GM13976 (cell line): ENCODE measurements around the gene SZT2.
A peak's percentile ranks its signal among the peaks of the same experiment; 100 is the strongest.
"Not testable (repeated sequence)": the region's sequence is repeated elsewhere in the genome, so short reads cannot be mapped to it uniquely, and the experiment has no call there.

Experiments
- DNase-seq: peaks from one replicate; pipeline ENCODE4 v3.0.0; 2012; ENCODE audit warnings: low spot score
- in situ Hi-C: fragments of 300-500 bp; cut with MboI; formaldehyde crosslinking; loops from one replicate; pipeline ENCODE4 v1.12.0; 2022; ENCODE audit warnings: low sequenced_read_pairs, mixed read lengths, inconsistent platforms; ENCODE audit not compliant: unreplicated experiment
- TF ChIP-seq, protein P1 (sequence below): IDR thresholded peaks from 2 replicates; pipeline ENCODE4 v1.5.1; 2012; ENCODE audit warnings: borderline replicate concordance, mild to moderate bottlenecking; ENCODE audit not compliant: insufficient read depth; ENCODE audit errors: extremely low read depth, missing control alignments, control extremely low read depth

SZT2 gene

DNA sequence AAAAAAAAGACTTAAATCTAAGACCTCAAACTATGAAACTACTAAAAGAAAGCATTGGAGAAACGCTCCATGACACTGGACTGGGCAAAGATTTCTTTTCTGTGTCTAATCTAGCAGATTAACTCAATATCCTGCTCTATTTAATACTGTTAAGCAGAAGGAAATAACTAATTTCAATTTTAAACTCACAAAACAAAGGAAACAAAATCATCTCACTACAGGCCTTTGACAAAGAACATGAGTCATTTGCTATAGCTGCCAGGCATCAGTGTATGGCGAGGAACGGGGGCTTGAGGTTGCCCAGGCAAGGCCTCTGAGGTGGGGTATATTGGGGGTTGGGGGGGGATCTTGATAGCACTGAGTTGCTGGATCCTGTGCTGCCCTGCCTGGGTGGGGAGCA lies 20.9 kb downstream of the SZT2 start:
- TF ChIP-seq, protein P1, sequence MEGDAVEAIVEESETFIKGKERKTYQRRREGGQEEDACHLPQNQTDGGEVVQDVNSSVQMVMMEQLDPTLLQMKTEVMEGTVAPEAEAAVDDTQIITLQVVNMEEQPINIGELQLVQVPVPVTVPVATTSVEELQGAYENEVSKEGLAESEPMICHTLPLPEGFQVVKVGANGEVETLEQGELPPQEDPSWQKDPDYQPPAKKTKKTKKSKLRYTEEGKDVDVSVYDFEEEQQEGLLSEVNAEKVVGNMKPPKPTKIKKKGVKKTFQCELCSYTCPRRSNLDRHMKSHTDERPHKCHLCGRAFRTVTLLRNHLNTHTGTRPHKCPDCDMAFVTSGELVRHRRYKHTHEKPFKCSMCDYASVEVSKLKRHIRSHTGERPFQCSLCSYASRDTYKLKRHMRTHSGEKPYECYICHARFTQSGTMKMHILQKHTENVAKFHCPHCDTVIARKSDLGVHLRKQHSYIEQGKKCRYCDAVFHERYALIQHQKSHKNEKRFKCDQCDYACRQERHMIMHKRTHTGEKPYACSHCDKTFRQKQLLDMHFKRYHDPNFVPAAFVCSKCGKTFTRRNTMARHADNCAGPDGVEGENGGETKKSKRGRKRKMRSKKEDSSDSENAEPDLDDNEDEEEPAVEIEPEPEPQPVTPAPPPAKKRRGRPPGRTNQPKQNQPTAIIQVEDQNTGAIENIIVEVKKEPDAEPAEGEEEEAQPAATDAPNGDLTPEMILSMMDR: no peak
- no peak for DNase-seq
- in situ Hi-C loops: loop anchor here (10.0 kb wide), 1 partner anchor 186 kb away; no protein-coding TSS in a partner anchor

DNA sequence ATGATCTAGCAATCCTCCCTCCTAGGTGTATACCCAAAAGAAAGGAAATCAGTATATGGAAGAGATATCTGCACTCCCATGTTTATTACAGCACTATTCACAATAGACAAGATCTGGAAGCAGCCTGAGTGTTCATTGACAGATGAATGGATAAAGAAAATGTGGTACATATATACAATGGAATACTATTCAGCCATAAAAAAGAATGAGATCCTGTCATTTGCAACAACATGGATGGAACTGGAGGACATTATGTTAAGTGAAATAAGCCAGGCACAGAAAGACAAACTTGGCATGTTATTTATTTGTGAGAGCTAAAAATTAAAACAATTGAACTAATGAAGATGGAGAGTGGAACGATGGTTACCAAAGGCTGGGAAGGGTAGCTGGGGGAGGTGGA lies 23.7 kb downstream of the SZT2 start:
- in situ Hi-C loops: loop anchor here (10.0 kb wide), 1 partner anchor 189 kb away; no protein-coding TSS in a partner anchor

DNA sequence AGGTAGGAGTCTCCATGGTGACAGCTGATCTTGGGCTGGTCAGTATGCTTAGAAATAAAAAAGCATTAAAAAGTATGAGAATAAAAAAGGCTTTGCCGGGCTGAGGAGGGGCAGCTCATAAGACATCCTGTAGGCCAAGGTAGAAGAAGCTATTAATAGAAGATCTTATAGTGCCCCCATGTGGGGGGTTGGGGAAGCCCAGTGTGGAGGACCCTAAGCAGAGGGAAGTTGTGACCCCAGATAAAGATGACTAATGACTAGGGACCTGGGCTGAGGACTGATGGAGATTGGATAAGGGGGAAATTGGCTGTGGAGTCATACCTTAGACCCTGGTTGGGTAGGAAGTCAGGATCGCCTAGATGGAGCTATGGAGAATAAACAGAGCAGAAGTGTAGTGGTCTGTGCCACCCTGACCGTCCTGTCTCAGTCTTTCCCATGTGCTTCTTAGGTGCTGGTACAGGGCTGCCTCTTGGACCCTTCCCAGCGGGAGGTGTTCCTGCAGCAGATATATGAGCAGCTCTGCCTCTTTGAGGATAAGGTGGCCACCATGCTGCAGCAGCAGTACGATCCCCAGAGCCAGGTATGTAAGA lies 25.0 kb downstream of the SZT2 start:
- TF ChIP-seq, protein P1: peak; percentile 12
- no peak for DNase-seq
- in situ Hi-C loops: loop anchor here (10.0 kb wide), 1 partner anchor 190 kb away; no protein-coding TSS in a partner anchor

More for the DNA sequence above, 23.7 kb downstream of the SZT2 start:
- not testable (repeated sequence) for DNase-seq

DNA sequence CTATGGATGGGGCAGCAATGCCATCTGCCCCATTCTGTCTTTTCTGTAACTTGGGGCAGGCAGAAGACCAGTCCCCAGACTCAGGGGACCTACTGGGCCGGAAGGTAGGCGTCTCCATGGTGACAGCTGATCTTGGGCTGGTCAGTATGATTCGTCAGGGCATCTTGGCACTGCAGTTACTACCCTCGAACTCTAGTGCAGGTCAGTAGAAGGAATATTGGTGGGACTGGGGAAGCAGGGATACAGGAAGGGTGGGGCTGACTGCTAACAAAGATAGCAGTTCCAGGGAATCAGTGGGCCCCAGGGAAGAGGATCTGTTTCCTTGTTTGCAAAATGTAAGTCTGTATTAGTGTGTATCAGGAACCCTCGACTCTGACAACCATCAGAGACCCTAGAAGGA lies 26.2 kb downstream of the SZT2 start:
- in situ Hi-C loops: loop anchor here (10.0 kb wide), 1 partner anchor 191 kb away; no protein-coding TSS in a partner anchor
- TF ChIP-seq, protein P1: no peak

DNA sequence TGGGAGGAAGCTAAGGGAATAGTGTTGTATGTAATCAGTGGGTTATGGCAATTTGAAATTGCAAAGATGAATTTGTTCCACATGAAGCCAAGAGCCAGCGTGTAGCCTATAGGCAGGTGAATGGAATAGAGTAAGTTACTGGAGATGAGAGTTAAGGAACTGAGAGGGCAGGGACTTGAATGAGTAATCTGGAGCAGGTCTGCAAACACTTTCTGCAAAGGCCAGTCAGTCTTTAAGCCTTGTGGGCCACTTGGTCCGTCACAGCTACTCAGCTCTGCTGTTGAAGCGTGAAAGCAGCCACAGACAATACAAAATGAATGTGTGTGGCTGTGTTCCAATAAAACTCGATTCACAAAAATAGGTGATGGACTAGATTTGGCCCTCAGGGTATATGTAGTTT lies 29.2 kb downstream of the SZT2 start:
- in situ Hi-C loops: loop anchor here (10.0 kb wide), 1 partner anchor 194 kb away; no protein-coding TSS in a partner anchor
- DNase-seq: no peak
- TF ChIP-seq, protein P1: no peak

More for the DNA sequence above, 26.2 kb downstream of the SZT2 start:
- DNase-seq: no peak

DNA sequence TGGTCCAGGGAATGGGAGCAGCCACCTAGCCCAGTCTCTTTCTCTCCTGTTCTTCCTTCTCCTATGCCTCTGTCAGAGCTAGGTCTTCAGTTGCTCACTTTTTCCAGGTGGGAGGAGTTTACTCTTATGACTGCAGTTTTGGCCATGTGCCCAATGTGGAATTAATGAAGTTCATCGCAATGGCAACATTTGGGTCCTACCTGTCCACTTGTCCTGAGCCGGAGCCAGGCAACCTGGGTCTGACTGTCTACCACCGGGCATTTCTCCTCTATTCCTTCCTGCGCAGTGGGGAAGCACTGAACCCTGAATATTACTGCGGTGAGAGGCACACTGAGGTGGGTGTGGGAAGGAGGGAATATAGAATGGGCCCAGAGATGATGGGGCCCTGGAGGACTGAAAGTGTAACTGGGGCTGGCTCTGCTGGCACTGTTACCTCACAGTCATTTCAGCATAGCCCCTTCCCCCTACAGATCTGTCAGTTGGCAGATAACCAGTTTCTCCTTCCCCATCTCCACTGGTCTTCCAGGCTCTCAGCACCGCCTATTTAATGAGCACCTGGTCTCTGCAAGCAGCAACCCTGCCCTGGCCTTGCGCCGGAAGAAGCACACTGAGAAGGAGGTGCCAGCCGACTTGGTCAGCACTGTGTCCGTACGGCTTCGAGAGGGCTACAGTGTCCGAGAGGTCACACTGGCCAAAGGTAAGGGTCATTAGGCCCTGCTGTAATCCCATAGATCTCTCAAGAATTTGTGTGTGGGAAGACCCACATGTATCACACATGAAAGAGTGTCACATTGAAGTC lies 30.1 kb downstream of the SZT2 start:
- TF ChIP-seq, protein P1: no peak
- in situ Hi-C loops: loop anchor here (10.0 kb wide), 1 partner anchor 195 kb away; no protein-coding TSS in a partner anchor
- no peak for DNase-seq

DNA sequence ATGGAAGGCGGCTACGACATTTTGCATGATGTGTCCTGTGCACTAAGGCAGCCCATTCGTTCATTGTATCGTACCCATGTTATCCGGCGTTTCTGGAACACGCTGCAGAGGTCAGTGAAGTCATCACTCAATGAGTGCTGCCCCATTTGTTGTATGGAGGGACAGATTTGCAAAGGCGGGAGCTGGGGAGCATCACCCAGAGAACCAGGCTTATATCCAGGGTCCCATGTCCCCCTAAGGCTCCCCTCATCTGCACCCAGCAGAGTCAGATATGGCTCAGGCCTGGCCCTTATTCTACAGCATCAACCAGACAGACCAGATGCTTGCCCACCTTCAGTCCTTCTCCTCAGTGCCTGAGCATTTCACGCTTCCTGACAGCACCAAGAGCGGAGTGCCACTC lies 31.2 kb downstream of the SZT2 start:
- no peak for DNase-seq
- in situ Hi-C loops: no loop called here
- TF ChIP-seq, protein P1: no peak
